Tibial artery (tissue), 4 donors: ENCODE data around the gene CLP1.

Source experiments
- DNase-seq, 2 donors: peaks; one replicate each; pipeline ENCODE4 v3.0.0-alpha.2; 2019
- H3K27ac ChIP-seq, 2 donors: fragments of 200-600 bp; sonication (generic) in 1 of 2; 1 replicate in 1 of 2; 2 replicates in 1 of 2; pipeline ENCODE4 v1.5.1; 2018 to 2019; ENCODE audit warnings: mild to moderate bottlenecking in 1 of 2
- H3K27me3 ChIP-seq, 2 donors: fragments of 200-600 bp; sonication (generic) in 1 of 2; one replicate each; pipeline versions ENCODE4 v1.5.1 to v1.6.0; 2016 to 2019
- H3K36me3 ChIP-seq, 3 donors: fragments of 200-600 bp; sonication (generic) in 2 of 3; one replicate each; pipeline ENCODE4 v1.5.1; 2016 to 2019; ENCODE audit warnings: mild to moderate bottlenecking in 2 of 3
- H3K4me1 ChIP-seq, 4 donors: fragments of 200-600 bp; sonication (generic) in 2 of 4; 1 replicate in 3 of 4; 2 replicates in 1 of 4; pipeline ENCODE4 v1.5.1; 2016 to 2019
- H3K4me3 ChIP-seq, 2 donors: fragments of 200-600 bp; sonication (generic) in 1 of 2; 1 replicate in 1 of 2; 2 replicates in 1 of 2; pipeline ENCODE4 v1.5.1; 2018 to 2019; ENCODE audit warnings: mild to moderate bottlenecking in 2 of 2
- H3K9me3 ChIP-seq, 3 donors: fragments of 200-600 bp; sonication (generic) in 1 of 3; one replicate each; pipeline ENCODE4 v1.5.1; 2016 to 2019
- intact Hi-C: fragments of 100-400 bp; cut with DNase I; formaldehyde crosslinking; loops from one replicate; pipeline ENCODE4 v1.15.0; 2023; ENCODE audit warnings: low total_unique reads
- TF ChIP-seq, protein P1 (sequence below), 2 experiments: fragments of 200-600 bp in 1 of 2; fragments of 450-650 bp in 1 of 2; IDR thresholded peaks; one replicate each; pipeline ENCODE4 v1.5.1; 2017 to 2019; ENCODE audit warnings: antibody characterized with exemption in 2 of 2, mild to moderate bottlenecking in 1 of 2, moderate library complexity in 1 of 2

CLP1 gene

DNA sequence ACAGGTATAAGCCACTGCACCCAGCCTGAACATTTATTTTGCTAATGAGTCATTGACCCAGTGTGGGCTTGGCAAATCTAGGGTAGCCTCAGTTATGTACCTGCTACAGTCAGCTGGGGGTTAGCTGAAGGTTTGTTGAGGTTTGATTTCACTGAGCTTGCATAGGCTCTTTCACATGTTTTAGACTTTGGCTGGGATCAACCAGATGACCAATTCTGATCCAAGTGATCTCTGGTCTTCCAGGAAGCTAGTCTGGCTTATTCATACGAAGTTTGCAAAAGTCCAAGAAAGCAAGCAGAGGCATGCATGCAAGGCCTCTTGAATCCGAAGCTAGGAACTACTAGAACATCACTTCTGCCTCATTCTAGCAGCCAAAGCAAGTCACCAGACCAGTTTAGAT lies 39.1 kb upstream of the CLP1 start:
- Histone ChIP-seq H3K4me1 (no peaks in the 10 kb centered on the region), H3K4me3 (no peak overlapping the region), H3K9me3 (no peaks in the 10 kb centered on the region), H3K27ac (no peak overlapping the region), H3K27me3 (no peaks in the 10 kb centered on the region), H3K36me3 (peaks cover 55 to 83% (median 71%) of the 10 kb centered on the region in 3 donors)
- no peak for DNase-seq
- TF ChIP-seq, protein P1, sequence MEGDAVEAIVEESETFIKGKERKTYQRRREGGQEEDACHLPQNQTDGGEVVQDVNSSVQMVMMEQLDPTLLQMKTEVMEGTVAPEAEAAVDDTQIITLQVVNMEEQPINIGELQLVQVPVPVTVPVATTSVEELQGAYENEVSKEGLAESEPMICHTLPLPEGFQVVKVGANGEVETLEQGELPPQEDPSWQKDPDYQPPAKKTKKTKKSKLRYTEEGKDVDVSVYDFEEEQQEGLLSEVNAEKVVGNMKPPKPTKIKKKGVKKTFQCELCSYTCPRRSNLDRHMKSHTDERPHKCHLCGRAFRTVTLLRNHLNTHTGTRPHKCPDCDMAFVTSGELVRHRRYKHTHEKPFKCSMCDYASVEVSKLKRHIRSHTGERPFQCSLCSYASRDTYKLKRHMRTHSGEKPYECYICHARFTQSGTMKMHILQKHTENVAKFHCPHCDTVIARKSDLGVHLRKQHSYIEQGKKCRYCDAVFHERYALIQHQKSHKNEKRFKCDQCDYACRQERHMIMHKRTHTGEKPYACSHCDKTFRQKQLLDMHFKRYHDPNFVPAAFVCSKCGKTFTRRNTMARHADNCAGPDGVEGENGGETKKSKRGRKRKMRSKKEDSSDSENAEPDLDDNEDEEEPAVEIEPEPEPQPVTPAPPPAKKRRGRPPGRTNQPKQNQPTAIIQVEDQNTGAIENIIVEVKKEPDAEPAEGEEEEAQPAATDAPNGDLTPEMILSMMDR (IDR thresholded peaks at IDR 0.05) = no peak
- intact Hi-C loops = no loop called here

GRCh38 chr11:57619331-57619730 lies 38.2 kb upstream of the CLP1 start:
- no peak overlapping the region for H3K27ac ChIP-seq
- H3K4me3 ChIP-seq = no peak overlapping the region
- no peaks in the 10 kb centered on the region for H3K4me1 ChIP-seq
- TF ChIP-seq, protein P1 (IDR thresholded peaks at IDR 0.05) = no peak
- no peaks in the 10 kb centered on the region for H3K27me3 ChIP-seq
- H3K36me3 ChIP-seq = peaks cover 49 to 74% (median 63%) of the 10 kb centered on the region in 3 donors
- no peaks in the 10 kb centered on the region for H3K9me3 ChIP-seq
- intact Hi-C loops = no loop called here
- DNase-seq = no peak

GRCh38 chr11:57620467-57620866 lies 37.1 kb upstream of the CLP1 start:
- no peak overlapping the region for H3K4me3 ChIP-seq
- no peak overlapping the region for H3K27ac ChIP-seq
- TF ChIP-seq, protein P1 (IDR thresholded peaks at IDR 0.05) = no peak
- intact Hi-C loops = no loop called here
- no peak for DNase-seq
- no peaks in the 10 kb centered on the region for H3K9me3 ChIP-seq
- no peaks in the 10 kb centered on the region for H3K27me3 ChIP-seq
- peaks cover 39 to 63% (median 51%) of the 10 kb centered on the region in 3 donors for H3K36me3 ChIP-seq
- no peaks in the 10 kb centered on the region for H3K4me1 ChIP-seq

DNA sequence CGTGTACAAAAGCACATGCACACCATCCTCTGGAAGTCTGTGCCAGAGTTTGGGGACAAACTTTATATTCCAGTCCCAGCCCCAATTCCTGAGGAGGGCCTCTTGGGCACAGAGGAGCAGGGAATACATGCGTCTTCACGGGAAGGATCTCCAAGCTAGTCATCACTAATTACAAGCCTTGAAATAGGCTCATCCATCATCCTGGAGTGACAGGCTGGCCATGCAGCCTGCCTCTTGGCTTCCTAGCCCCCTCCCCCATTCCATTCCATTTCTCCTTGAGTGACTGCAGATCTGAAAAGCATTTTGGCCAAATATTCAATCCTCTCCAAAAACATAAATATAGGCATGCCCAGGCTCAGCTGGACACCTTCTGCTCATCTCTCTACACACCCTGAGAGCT lies 35.3 kb upstream of the CLP1 start:
- H3K9me3 ChIP-seq = no peaks in the 10 kb centered on the region
- no peak overlapping the region for H3K27ac ChIP-seq
- H3K4me1 ChIP-seq = no peaks in the 10 kb centered on the region
- peaks cover 26 to 45% (median 37%) of the 10 kb centered on the region in 3 donors for H3K36me3 ChIP-seq
- no peaks in the 10 kb centered on the region for H3K27me3 ChIP-seq
- TF ChIP-seq, protein P1 (IDR thresholded peaks at IDR 0.05) = no peak
- intact Hi-C loops = no loop called here
- no peak overlapping the region for H3K4me3 ChIP-seq
- no peak for DNase-seq

DNA sequence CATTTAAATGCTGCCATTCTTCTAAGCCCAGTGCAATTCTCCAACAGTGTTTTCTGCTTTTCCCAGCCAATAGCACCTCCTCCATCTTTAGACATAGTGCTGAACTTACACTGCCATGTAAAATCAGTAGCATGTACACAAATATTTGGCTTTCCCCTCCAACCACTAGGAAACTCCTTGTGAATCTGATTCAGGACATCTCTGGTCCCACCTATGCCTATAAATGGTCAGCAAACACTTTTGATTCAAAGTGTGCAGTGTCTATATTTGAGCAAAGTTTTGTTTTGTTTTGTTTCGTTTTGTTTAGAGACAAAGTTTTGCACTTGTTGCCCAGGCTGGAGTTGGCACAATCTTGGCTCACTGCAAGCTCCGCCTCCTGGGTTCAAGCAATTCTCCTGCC lies 32.7 kb upstream of the CLP1 start:
- H3K9me3 ChIP-seq = no peaks in the 10 kb centered on the region
- DNase-seq = no peak
- peaks cover 9 to 22% (median 16%) of the 10 kb centered on the region in 3 donors for H3K36me3 ChIP-seq
- no peaks in the 10 kb centered on the region for H3K27me3 ChIP-seq
- TF ChIP-seq, protein P1 (IDR thresholded peaks at IDR 0.05) = no peak
- no peaks in the 10 kb centered on the region for H3K4me1 ChIP-seq
- no peak overlapping the region for H3K27ac ChIP-seq
- intact Hi-C loops = no loop called here
- no peak overlapping the region for H3K4me3 ChIP-seq

DNA sequence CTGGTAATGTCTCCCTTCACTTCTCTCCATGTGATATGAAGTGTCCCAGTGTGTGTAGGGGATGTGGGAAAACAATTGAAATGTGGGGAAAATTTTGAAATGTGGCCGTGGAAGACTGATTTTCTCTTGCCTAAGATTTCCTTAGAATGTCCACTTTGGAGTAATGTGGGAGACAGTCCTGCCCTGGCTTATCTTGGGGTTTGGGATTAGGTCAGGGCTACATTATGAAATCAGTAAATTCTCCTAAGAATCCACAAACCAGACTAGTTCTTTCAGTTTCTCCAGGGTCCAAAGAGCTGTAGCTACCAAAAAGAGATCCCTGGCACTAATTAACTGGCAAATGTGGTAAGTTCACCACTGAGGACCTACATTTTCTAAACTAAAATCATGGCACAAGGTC lies 30.7 kb upstream of the CLP1 start:
- TF ChIP-seq, protein P1 (IDR thresholded peaks at IDR 0.05) = no peak
- Histone ChIP-seq H3K4me1 (no peaks in the 10 kb centered on the region), H3K9me3 (no peaks in the 10 kb centered on the region), H3K27ac (no peak overlapping the region), H3K36me3 (peaks cover 0 to 7% (median 0%) of the 10 kb centered on the region in 3 donors), H3K27me3 (no peaks in the 10 kb centered on the region), H3K4me3 (no peak overlapping the region)
- intact Hi-C loops = no loop called here
- DNase-seq = no peak
